T-cell (primary cell): ENCODE data around the gene GFAP. TPM values are rescaled to one million over a fixed set of nuclear protein-coding genes. Genes with fewer than 3 reads are reported as not detected.

ENCODE experiments used
- ATAC-seq, 4 experiments: fragments of 200-7000 bp in 3 of 4; fragments of 150-1000 bp in 1 of 4; cut with Tn5 transposase; replicated peaks in 1 of 4; 1 replicate in 3 of 4; 2 replicates in 1 of 4; pipeline ENCODE4 v1.10.0; 2021; ENCODE audit warnings: moderate library complexity in 3 of 4, mild to moderate bottlenecking in 2 of 4, moderate number of reproducible peaks in 1 of 4
- CTCF ChIA-PET, 2 donors: fragments of 300-600 bp; sonication (Branson Sonifier 250); formaldehyde crosslinking; loops; one replicate each; lab custom pipeline; 2022; ENCODE audit warnings: antibody characterized with exemption in 2 of 2; lab: Charles Lee
- POLR2A ChIA-PET, 2 donors: fragments of 300-600 bp; sonication (Branson Sonifier 250); formaldehyde crosslinking; loops; one replicate each; lab custom pipeline; 2022; ENCODE audit warnings: antibody characterized with exemption in 2 of 2; lab: Charles Lee
- DNase-seq, 35 experiments: peaks; one replicate each; pipeline versions ENCODE4 v3.0.0 to v3.0.0-alpha.2; 2013 to 2023
- H3K27ac ChIP-seq: one replicate; pipeline ENCODE4 v1.5.1; 2013; ENCODE audit warnings: low read length
- H3K27me3 ChIP-seq, 2 experiments: replicated peaks in 1 of 2; 1 replicate in 1 of 2; 2 replicates in 1 of 2; pipeline versions ENCODE4 v1.6.1 to v1.7.0; 2013; ENCODE audit warnings: low read length in 1 of 2, mixed read lengths in 1 of 2; ENCODE audit not compliant: control insufficient read depth in 2 of 2, insufficient read depth in 2 of 2; ENCODE audit errors: extremely low read depth in 1 of 2
- H3K36me3 ChIP-seq, 2 donors: 1 replicate in 1 of 2; 2 replicates in 1 of 2; pipeline versions ENCODE4 v1.6.1 to v1.7.0; 2013; ENCODE audit warnings: low read length in 1 of 2; ENCODE audit not compliant: control insufficient read depth in 2 of 2, insufficient read depth in 1 of 2; ENCODE audit errors: extremely low read depth in 1 of 2
- H3K4me1 ChIP-seq, 2 experiments: 1 replicate in 1 of 2; 2 replicates in 1 of 2; pipeline versions ENCODE4 v1.6.1 to v1.7.0; 2013; ENCODE audit warnings: low read length in 2 of 2, mixed read lengths in 1 of 2; ENCODE audit not compliant: insufficient read depth in 2 of 2, control insufficient read depth in 1 of 2; ENCODE audit errors: extremely low read depth in 1 of 2
- H3K4me3 ChIP-seq, 2 donors: 1 replicate in 1 of 2; 2 replicates in 1 of 2; pipeline versions ENCODE4 v1.5.1 to v1.7.0; 2013; ENCODE audit warnings: mild to moderate bottlenecking in 2 of 2, low read length in 1 of 2, moderate library complexity in 1 of 2; ENCODE audit not compliant: control insufficient read depth in 1 of 2; ENCODE audit errors: extremely low read depth in 1 of 2
- H3K9me3 ChIP-seq: 2 replicates; pipeline ENCODE4 v1.7.0; 2013
- H3K27ac Mint-ChIP-seq, 2 donors: one replicate each; pipeline ENCODE4 v1.8.0; 2020 to 2021; ENCODE audit warnings: mild to moderate bottlenecking in 2 of 2, mixed read lengths in 2 of 2
- H3K27me3 Mint-ChIP-seq, 2 donors: one replicate each; pipeline ENCODE4 v1.8.0; 2021 to 2022; ENCODE audit warnings: mixed read lengths in 2 of 2
- H3K36me3 Mint-ChIP-seq: one replicate; pipeline ENCODE4 v1.8.0; 2021; ENCODE audit warnings: mixed read lengths
- H3K4me1 Mint-ChIP-seq, 3 donors: one replicate each; pipeline ENCODE4 v1.8.0; 2020 to 2022; ENCODE audit warnings: mixed read lengths in 3 of 3, mild to moderate bottlenecking in 1 of 3
- H3K4me3 Mint-ChIP-seq, 3 donors: one replicate each; pipeline ENCODE4 v1.8.0; 2020 to 2022; ENCODE audit warnings: mild to moderate bottlenecking in 3 of 3, mixed read lengths in 3 of 3, moderate library complexity in 3 of 3
- H3K9me3 Mint-ChIP-seq, 3 donors: one replicate each; pipeline ENCODE4 v1.8.0; 2020 to 2022; ENCODE audit warnings: mixed read lengths in 3 of 3
- WGBS: methylation state at CpG from one replicate; pipeline ENCODE4 v1.1.5; 2013; ENCODE audit warnings: missing lambda C conversion rate; ENCODE audit not compliant: insufficient coverage; 5-methylcytosine and 5-hydroxymethylcytosine counted together
- total RNA-seq, 35 experiments: library from RNA in 6 of 35; stranded (reverse) in 6 of 35; fragments of 120-200 nt in 1 of 35; gene quantifications; one replicate each; pipeline versions ENCODE4 v1.2.1 to v1.2.4 and lab custom pipeline; 2013 to 2026

The GFAP gene
- total RNA-seq, 5 donors from 2014 or later (not counting 1 experiment from before 2014, with no cell fraction given) = not detected

- no peak overlapping the region for H3K4me3 Mint-ChIP-seq
- no peak overlapping the region for H3K4me3 ChIP-seq
- CTCF ChIA-PET = interaction anchor here (0.6 to 1.2 kb wide), 6 partner anchors 37 to 160 kb away, joined by 3 to 9 read pairs (median 4); no protein-coding TSS in a partner anchor
- no peaks in the 10 kb centered on the region for H3K27me3 ChIP-seq
- no peak overlapping the region for H3K27ac Mint-ChIP-seq
- DNase-seq = no peak
- H3K4me1 Mint-ChIP-seq = no peaks in the 10 kb centered on the region
- H3K9me3 ChIP-seq = no peaks in the 10 kb centered on the region
- no peaks in the 10 kb centered on the region for H3K4me1 ChIP-seq
- no peaks in the 10 kb centered on the region for H3K9me3 Mint-ChIP-seq
- no peak overlapping the region for H3K27ac ChIP-seq
- POLR2A ChIA-PET = no interaction called here
- peaks cover 47% of the 10 kb centered on the region for H3K36me3 Mint-ChIP-seq
- peaks cover 25 to 71% of the 10 kb centered on the region in 2 donors for H3K36me3 ChIP-seq
- 73% methylated on average over 8 of the region's 10 CpGs for WGBS
- ATAC-seq = peak in 2 of 4 experiments; percentile 20 to 43
- H3K27me3 Mint-ChIP-seq = no peaks in the 10 kb centered on the region
These were observed 50.5 kb downstream of the GFAP start for GRCh38 chr17:44864831-44865230.

GRCh38 chr17:44863061-44863918 lies 52.0 kb downstream of the GFAP start:
- H3K4me1 ChIP-seq = no peaks in the 10 kb centered on the region
- no peak overlapping the region for H3K4me3 Mint-ChIP-seq
- no peaks in the 10 kb centered on the region for H3K9me3 ChIP-seq
- peaks cover 44% of the 10 kb centered on the region for H3K36me3 Mint-ChIP-seq
- 93% methylated on average over 2 of the region's 12 CpGs for WGBS
- H3K4me1 Mint-ChIP-seq = no peaks in the 10 kb centered on the region
- H3K27me3 ChIP-seq = no peaks in the 10 kb centered on the region
- POLR2A ChIA-PET = no interaction called here
- H3K27ac ChIP-seq = no peak overlapping the region
- H3K4me3 ChIP-seq = no peak overlapping the region
- peaks cover 17 to 72% of the 10 kb centered on the region in 2 donors for H3K36me3 ChIP-seq
- no peak for DNase-seq
- H3K27me3 Mint-ChIP-seq = no peaks in the 10 kb centered on the region
- no peaks in the 10 kb centered on the region for H3K9me3 Mint-ChIP-seq
- no peak overlapping the region for H3K27ac Mint-ChIP-seq
- ATAC-seq = no peak
- CTCF ChIA-PET = interaction anchor here (0.6 to 1.1 kb wide), 3 partner anchors 13 to 183 kb away, joined by 3 read pairs; no protein-coding TSS in a partner anchor

- Histone ChIP-seq H3K4me3 (no peak overlapping the region), H3K4me1 (no peaks in the 10 kb centered on the region), H3K27me3 (no peaks in the 10 kb centered on the region), H3K36me3 (peaks cover 17 to 71% of the 10 kb centered on the region in 2 donors), H3K9me3 (no peaks in the 10 kb centered on the region), H3K27ac (no peak overlapping the region)
- ChIA-PET POLR2A (no interaction called here), CTCF (interaction anchor here (0.8 to 1.1 kb wide), 3 partner anchors 14 to 87 kb away, joined by 3 read pairs; no protein-coding TSS in a partner anchor)
- peaks cover 40% of the 10 kb centered on the region for H3K36me3 Mint-ChIP-seq
- DNase-seq (no peak), ATAC-seq (no peak)
- no peaks in the 10 kb centered on the region for H3K4me1 Mint-ChIP-seq
- H3K27ac Mint-ChIP-seq = no peak overlapping the region
- no peaks in the 10 kb centered on the region for H3K9me3 Mint-ChIP-seq
- WGBS = 94% methylated on average over 9 of the region's 9 CpGs
- no peak overlapping the region for H3K4me3 Mint-ChIP-seq
- no peaks in the 10 kb centered on the region for H3K27me3 Mint-ChIP-seq
These were observed 52.9 kb downstream of the GFAP start for GRCh38 chr17:44862278-44862914.

- Mint-ChIP-seq H3K36me3 (peaks cover 50% of the 10 kb centered on the region), H3K9me3 (no peaks in the 10 kb centered on the region), H3K27ac (no peak overlapping the region), H3K4me1 (no peaks in the 10 kb centered on the region), H3K27me3 (no peaks in the 10 kb centered on the region), H3K4me3 (no peak overlapping the region)
- ATAC-seq (no peak), DNase-seq (no peak)
- POLR2A ChIA-PET = no interaction called here
- WGBS = 91% methylated on average over 3 of the region's 5 CpGs
- no peak overlapping the region for H3K27ac ChIP-seq
- H3K9me3 ChIP-seq = no peaks in the 10 kb centered on the region
- no peaks in the 10 kb centered on the region for H3K4me1 ChIP-seq
- H3K36me3 ChIP-seq = peaks cover 26 to 90% of the 10 kb centered on the region in 2 donors
- H3K4me3 ChIP-seq = no peak overlapping the region
- H3K27me3 ChIP-seq = no peaks in the 10 kb centered on the region
- CTCF ChIA-PET = interaction anchor here in 1 of 2 donors (0.5 to 0.6 kb wide), 2 partner anchors 26 to 1346 kb away, joined by 3 to 4 read pairs; no protein-coding TSS in a partner anchor
These were observed 55.6 kb downstream of the GFAP start for GRCh38 chr17:44859701-44860100.

- Mint-ChIP-seq H3K27me3 (no peaks in the 10 kb centered on the region), H3K9me3 (no peaks in the 10 kb centered on the region), H3K36me3 (peaks cover 55% of the 10 kb centered on the region), H3K4me3 (no peak overlapping the region), H3K27ac (no peak overlapping the region), H3K4me1 (no peaks in the 10 kb centered on the region)
- DNase-seq = no peak
- no peaks in the 10 kb centered on the region for H3K9me3 ChIP-seq
- ATAC-seq = no peak
- peaks cover 23 to 83% of the 10 kb centered on the region in 2 donors for H3K36me3 ChIP-seq
- H3K27ac ChIP-seq = no peak overlapping the region
- POLR2A ChIA-PET = no interaction called here
- no peaks in the 10 kb centered on the region for H3K27me3 ChIP-seq
- no peaks in the 10 kb centered on the region for H3K4me1 ChIP-seq
- WGBS = 100% methylated on average over 1 of the region's 5 CpGs
- CTCF ChIA-PET = no interaction called here
- no peak overlapping the region for H3K4me3 ChIP-seq
These were observed 61.1 kb downstream of the GFAP start for GRCh38 chr17:44854192-44854591.
